Stimulated activated CD4-positive, alpha-beta T cell treated with anti-CD3 and anti-CD28 coated beads, Interleukin-1b, Interleukin-23, amount 100 ng/mL, for 1 hour (primary cell): ENCODE data around the gene KRTCAP2.
"Not testable (repeated sequence)": the region's sequence is repeated elsewhere in the genome, so short reads cannot be mapped to it uniquely, and the experiment has no call there.

Experiments used
- DNase-seq, 2 donors: peaks; one replicate each; pipeline ENCODE4 v3.0.0-alpha.2; 2020; ENCODE audit warnings: low read depth in 2 of 2

Gene KRTCAP2

GRCh38 chr1:155172732-155173477 is at the start of gene KRTCAP2:
Gene KRTCAP2 (minus strand): TSS chr1:155173304. CDS start chr1:155173224, 80 bp downstream.
- peak; percentile 86 to 88 for DNase-seq

- DNase-seq: not testable (repeated sequence)
Measured at GRCh38 chr1:155220211-155220965, 47.3 kb upstream of the KRTCAP2 start.

GRCh38 chr1:155219592-155220031 is 46.5 kb upstream of the KRTCAP2 start:
- no peak for DNase-seq

- DNase-seq: no peak
Measured at GRCh38 chr1:155218854-155219591, 45.9 kb upstream of the KRTCAP2 start.

- DNase-seq: not testable (repeated sequence)
Measured at GRCh38 chr1:155214702-155215101, 41.6 kb upstream of the KRTCAP2 start.

GRCh38 chr1:155212051-155212440 is 38.9 kb upstream of the KRTCAP2 start:
- DNase-seq: not testable (repeated sequence)

- not testable (repeated sequence) for DNase-seq
Measured at GRCh38 chr1:155211381-155212050, 38.4 kb upstream of the KRTCAP2 start.

- DNase-seq: no peak
Measured at GRCh38 chr1:155210314-155211104, 37.4 kb upstream of the KRTCAP2 start.

- no peak for DNase-seq
Measured at GRCh38 chr1:155209312-155209721, 36.2 kb upstream of the KRTCAP2 start.

- DNase-seq: peak; percentile 76 to 81
Measured at GRCh38 chr1:155208541-155209311, 35.6 kb upstream of the KRTCAP2 start, which contains the start of gene MTX1. Gene MTX1 (plus strand): TSS chr1:155208695. CDS start chr1:155208805, 110 bp downstream.

GRCh38 chr1:155207806-155208540 is 34.9 kb upstream of the KRTCAP2 start, which contains the start of gene THBS3:
Gene THBS3 (minus strand): TSS chr1:155207897. CDS start chr1:155207876, 21 bp downstream.
- DNase-seq: no peak

GRCh38 chr1:155206891-155207805 is 34.0 kb upstream of the KRTCAP2 start:
- peak; percentile 81 to 89 for DNase-seq

- no peak for DNase-seq
Measured at GRCh38 chr1:155205969-155206593, 33.0 kb upstream of the KRTCAP2 start.

GRCh38 chr1:155205035-155205434 is 31.9 kb upstream of the KRTCAP2 start:
- DNase-seq: no peak

- DNase-seq: no peak
Measured at GRCh38 chr1:155202731-155203515, 29.8 kb upstream of the KRTCAP2 start.

GRCh38 chr1:155202198-155202597 is 29.1 kb upstream of the KRTCAP2 start:
- no peak for DNase-seq

GRCh38 chr1:155200920-155201319 is 27.8 kb upstream of the KRTCAP2 start:
- DNase-seq: no peak
